ENCODE data around the gene SUSD4.

DNA sequence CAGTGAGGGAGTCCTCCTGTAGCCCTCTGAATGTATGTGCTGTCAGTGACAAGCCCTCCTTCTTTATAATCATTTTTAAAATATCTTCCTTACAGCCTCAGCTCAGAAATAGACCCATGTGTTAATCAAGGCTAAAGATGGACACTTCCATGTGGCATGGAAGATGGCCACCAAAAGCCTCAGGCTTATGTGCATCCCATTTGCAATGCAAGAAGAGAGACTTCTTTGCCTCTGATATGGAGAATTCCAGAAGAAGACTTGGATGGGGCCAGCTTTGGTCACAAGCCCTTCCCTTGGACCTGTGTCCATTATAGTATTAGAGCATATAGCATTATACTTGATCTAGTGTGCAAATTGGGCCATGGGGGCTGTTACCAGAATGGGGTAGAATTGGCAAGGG lies 47.7 kb upstream of the SUSD4 start:
- TF ChIP-seq POLR2A (IDR thresholded peaks at IDR 0.05; ENCODE audit: low read depth, low read length) (no peak), POLR2AphosphoS5 (IDR thresholded peaks at IDR 0.05; ENCODE audit: low read depth, low read length) (no peak)
